Transverse colon (tissue), 4 donors: ENCODE results near the gene BACH2. TPM values are rescaled to one million over a fixed set of nuclear protein-coding genes. Genes with fewer than 3 reads are reported as not detected.

Source experiments
- DNase-seq: peaks from one replicate; pipeline ENCODE4 v3.0.0-alpha.2; 2019
- H3K27ac ChIP-seq, 4 donors: fragments of 200-600 bp; sonication (generic); 2 replicates each; pipeline ENCODE4 v1.5.1; 2016 to 2018; ENCODE audit warnings: inconsistent platforms in 4 of 4
- H3K27me3 ChIP-seq: fragments of 200-600 bp; sonication (generic); 2 replicates; pipeline ENCODE4 v1.5.1; 2017; ENCODE audit warnings: inconsistent platforms
- H3K36me3 ChIP-seq, 4 donors: fragments of 200-600 bp; sonication (generic); 2 replicates each; pipeline ENCODE4 v1.5.1; 2017 to 2019; ENCODE audit warnings: inconsistent platforms in 4 of 4
- H3K4me1 ChIP-seq, 4 donors: fragments of 200-600 bp; sonication (generic); 2 replicates each; pipeline ENCODE4 v1.5.1; 2017 to 2020; ENCODE audit warnings: inconsistent platforms in 4 of 4
- H3K4me3 ChIP-seq, 4 donors: fragments of 200-600 bp; sonication (generic); 1 replicate in 1 of 4; 2 replicates in 3 of 4; pipeline versions ENCODE4 v1.5.1 to v1.6.1; 2017 to 2019; ENCODE audit warnings: inconsistent platforms in 4 of 4
- H3K9me3 ChIP-seq, 2 donors: fragments of 200-600 bp; sonication (generic); 2 replicates each; pipeline ENCODE4 v1.5.1; 2017 to 2019; ENCODE audit warnings: inconsistent platforms in 2 of 2
- CTCF ChIP-seq, 5 experiments: fragments of 200-600 bp in 3 of 5; fragments of 450-650 bp in 2 of 5; sonication (generic) in 3 of 5; IDR thresholded peaks; 1 replicate in 2 of 5; 2 replicates in 3 of 5; pipeline ENCODE4 v1.5.1; 2016 to 2017; ENCODE audit warnings: antibody characterized with exemption in 5 of 5, inconsistent platforms in 3 of 5, mild to moderate bottlenecking in 2 of 5, moderate library complexity in 1 of 5
- EP300 ChIP-seq: sonication (generic); formaldehyde crosslinking; IDR thresholded peaks from one replicate; pipeline ENCODE4 v1.6.1; 2017; ENCODE audit warnings: antibody characterized with exemption, low read depth
- POLR2A ChIP-seq: fragments of 450-650 bp; IDR thresholded peaks from one replicate; pipeline ENCODE4 v1.6.1; 2016; ENCODE audit warnings: antibody characterized with exemption, mild to moderate bottlenecking, moderate library complexity
- POLR2AphosphoS5 ChIP-seq, 3 donors: sonication (generic); formaldehyde crosslinking; IDR thresholded peaks; one replicate each; pipeline ENCODE4 v1.6.1; 2016; ENCODE audit warnings: antibody characterized with exemption in 3 of 3
- WGBS, 2 donors: methylation state at CpG; one replicate each; pipeline ENCODE4 v1.1.5; 2018; ENCODE audit warnings: low coverage in 1 of 2; 5-methylcytosine and 5-hydroxymethylcytosine counted together
- in situ Hi-C, 4 donors: fragments of 200-750 bp; cut with MboI; loops; one replicate each; pipeline versions ENCODE4 v1.15.0 to v1.15.1; 2017; ENCODE audit warnings: low sequenced_read_pairs in 3 of 4, low pct_ligation_motif_present in 1 of 4, low pct_unique_long_range_greater_than_20kb in 1 of 4
- intact Hi-C: fragments of 100-400 bp; cut with DNase I; formaldehyde crosslinking; loops from one replicate; pipeline ENCODE4 v1.15.1; 2023; ENCODE audit warnings: low total_unique reads
- total RNA-seq, 4 donors: library from RNA; depleted of rRNA; stranded (reverse); fragments of >200 nt; gene quantifications; one replicate each; pipeline ENCODE4 v1.1.0, GENCODE V29; 2016

BACH2 gene
- total RNA-seq, 4 donors from 2014 or later, result 0.20 to 7.5 (median 2.4) TPM

- TF ChIP-seq EP300 (no peak), POLR2A (no peak), POLR2AphosphoS5 (IDR thresholded peaks at IDR 0.05) (no peak), CTCF (IDR thresholded peaks at IDR 0.05) (no peak)
- 33 to 49% methylated on average over 2 of the region's 2 CpGs for WGBS, 2 donors
- no peaks in the 10 kb centered on the region for H3K9me3 ChIP-seq
- no peak overlapping the region for H3K27ac ChIP-seq
- no peaks in the 10 kb centered on the region for H3K36me3 ChIP-seq
- H3K4me1 ChIP-seq, result peaks cover 0 to 9% (median 0%) of the 10 kb centered on the region in 4 donors
- intact Hi-C loops, result no loop called here
- no peaks in the 10 kb centered on the region for H3K27me3 ChIP-seq
- no peak overlapping the region for H3K4me3 ChIP-seq
- no peak for DNase-seq
- in situ Hi-C loops, result no loop called here
Measured at GRCh38 chr6:90021711-90022110, 274.9 kb downstream of the BACH2 start.

- 67 to 82% methylated on average over 1 to 2 of the region's 2 CpGs for WGBS, 2 donors
- no peak for TF ChIP-seq CTCF (IDR thresholded peaks at IDR 0.05)
- in situ Hi-C loops (no loop called here), intact Hi-C loops (no loop called here)
- no peaks in the 10 kb centered on the region for H3K36me3 ChIP-seq
- no peaks in the 10 kb centered on the region for H3K9me3 ChIP-seq
- H3K4me1 ChIP-seq, result peaks cover 0 to 9% (median 0%) of the 10 kb centered on the region in 4 donors
- no peak overlapping the region for H3K4me3 ChIP-seq
- H3K27ac ChIP-seq, result no peak overlapping the region
- no peak for DNase-seq
- no peaks in the 10 kb centered on the region for H3K27me3 ChIP-seq
Measured at GRCh38 chr6:90020746-90021145, 275.9 kb downstream of the BACH2 start.

GRCh38 chr6:90019216-90019615 is 277.4 kb downstream of the BACH2 start:
- no peak for DNase-seq
- in situ Hi-C loops, result no loop called here
- Histone ChIP-seq H3K9me3 (no peaks in the 10 kb centered on the region), H3K4me1 (no peaks in the 10 kb centered on the region), H3K27me3 (no peaks in the 10 kb centered on the region), H3K36me3 (no peaks in the 10 kb centered on the region), H3K27ac (no peak overlapping the region), H3K4me3 (no peak overlapping the region)
- TF ChIP-seq POLR2A (no peak), CTCF (IDR thresholded peaks at IDR 0.05) (no peak), EP300 (no peak), POLR2AphosphoS5 (IDR thresholded peaks at IDR 0.05) (no peak)
- intact Hi-C loops, result no loop called here
- 97 to 100% methylated on average over 1 of the region's 1 CpG for WGBS, 2 donors

- DNase-seq, result no peak
- WGBS, 2 donors, result 70 to 77% methylated on average over 1 of the region's 1 CpG
- in situ Hi-C loops, result no loop called here
Measured at GRCh38 chr6:90015883-90016282, 280.8 kb downstream of the BACH2 start.

GRCh38 chr6:90008908-90009501 is 287.6 kb downstream of the BACH2 start:
- H3K9me3 ChIP-seq, result no peaks in the 10 kb centered on the region
- no peaks in the 10 kb centered on the region for H3K27me3 ChIP-seq
- H3K36me3 ChIP-seq, result no peaks in the 10 kb centered on the region
- peaks cover 0 to 5% (median 4%) of the 10 kb centered on the region in 4 donors for H3K4me1 ChIP-seq
- TF ChIP-seq POLR2AphosphoS5 (IDR thresholded peaks at IDR 0.05) (no peak), CTCF (IDR thresholded peaks at IDR 0.05) (no peak), EP300 (no peak), POLR2A (no peak)
- no peak overlapping the region for H3K27ac ChIP-seq
- H3K4me3 ChIP-seq, result no peak overlapping the region
- in situ Hi-C loops, result no loop called here
- intact Hi-C loops, result no loop called here
- 58 to 84% methylated on average over 1 of the region's 1 CpG for WGBS, 2 donors
- no peak for DNase-seq

More at GRCh38 chr6:90015883-90016282, 280.8 kb downstream of the BACH2 start:
- H3K27ac ChIP-seq, result no peak overlapping the region
- TF ChIP-seq EP300, result no peak
- H3K27me3 ChIP-seq, result no peaks in the 10 kb centered on the region
- no peaks in the 10 kb centered on the region for H3K36me3 ChIP-seq
- H3K4me3 ChIP-seq, result no peak overlapping the region
- no peaks in the 10 kb centered on the region for H3K9me3 ChIP-seq
- intact Hi-C loops, result no loop called here
- no peaks in the 10 kb centered on the region for H3K4me1 ChIP-seq
